Heart left ventricle (tissue), 16 donors: ENCODE measurements around the gene CNOT10. TPM values are rescaled to one million over a fixed set of nuclear protein-coding genes. Genes with fewer than 3 reads are reported as not detected.
A peak's percentile ranks its signal among the peaks of the same experiment; 100 is the strongest.

Experiments used
- ATAC-seq, 4 donors: fragments of 200-7000 bp; cut with Tn5 transposase; one replicate each; pipeline ENCODE4 v1.9.1; 2020 to 2022; ENCODE audit warnings: moderate library complexity in 4 of 4, mild to moderate bottlenecking in 3 of 4, moderate number of reproducible peaks in 1 of 4
- DNase-seq, 5 donors: peaks; one replicate each; pipeline ENCODE4 v3.0.0-alpha.2; 2020
- H3K27ac ChIP-seq, 12 donors: fragments of 200-600 bp; sonication (generic) in 4 of 12; one replicate each; pipeline versions ENCODE4 v1.5.0 to v1.8.0; 2016 to 2022; ENCODE audit warnings: mild to moderate bottlenecking in 2 of 12
- H3K27me3 ChIP-seq, 9 donors: fragments of 200-600 bp; sonication (generic) in 2 of 9; one replicate each; pipeline versions ENCODE4 v1.5.1 to v1.8.0; 2016 to 2022; ENCODE audit warnings: mild to moderate bottlenecking in 3 of 9
- H3K36me3 ChIP-seq, 9 donors: fragments of 200-600 bp; sonication (generic) in 2 of 9; one replicate each; pipeline versions ENCODE4 v1.5.0 to v1.8.0; 2018 to 2022; ENCODE audit warnings: mild to moderate bottlenecking in 2 of 9
- H3K4me1 ChIP-seq, 12 donors: fragments of 200-600 bp; sonication (generic) in 4 of 12; one replicate each; pipeline versions ENCODE4 v1.5.0 to v1.8.0; 2016 to 2022; ENCODE audit warnings: mild to moderate bottlenecking in 3 of 12
- H3K4me3 ChIP-seq, 12 donors: fragments of 200-600 bp; sonication (generic) in 4 of 12; one replicate each; pipeline versions ENCODE4 v1.5.0 to v1.8.0; 2017 to 2022; ENCODE audit warnings: mild to moderate bottlenecking in 9 of 12, moderate library complexity in 4 of 12
- H3K9me3 ChIP-seq, 12 donors: fragments of 200-600 bp; sonication (generic) in 4 of 12; one replicate each; pipeline versions ENCODE4 v1.5.0 to v1.8.0; 2016 to 2022; ENCODE audit warnings: mild to moderate bottlenecking in 1 of 12
- CTCF ChIP-seq, 12 donors: fragments of 200-600 bp; sonication (generic) in 4 of 12; IDR thresholded peaks; one replicate each; pipeline versions ENCODE4 v1.5.0 to v1.8.0; 2018 to 2022; ENCODE audit warnings: antibody characterized with exemption in 12 of 12, mild to moderate bottlenecking in 5 of 12
- POLR2A ChIP-seq, 2 donors: fragments of 450-650 bp; IDR thresholded peaks; one replicate each; pipeline ENCODE4 v1.6.1; 2017; ENCODE audit warnings: antibody characterized with exemption in 2 of 2, mild to moderate bottlenecking in 2 of 2, moderate library complexity in 2 of 2
- WGBS, 4 donors: extraction: QIAGEN DNeasy Blood & Tissue Kit in 2 of 4; methylation state at CpG; one replicate each; pipeline versions ENCODE4 v1.1.5 to v1.1.7; 2013 to 2018; 5-methylcytosine and 5-hydroxymethylcytosine counted together
- intact Hi-C, 10 donors: fragments of 100-400 bp; cut with DNase I; formaldehyde crosslinking; loops; one replicate each; pipeline versions ENCODE4 v1.11.1 to v1.14.2; 2022
- polyA plus RNA-seq, 2 donors: library from polyadenylated mRNA; stranded (reverse); fragments of 200-250 nt; gene quantifications; one replicate each; pipeline ENCODE4 v1.2.3, GENCODE V29; 2013
- total RNA-seq, 9 donors: library from RNA; depleted of rRNA in 2 of 9; stranded (reverse); fragments of >200 nt in 2 of 9; fragmentation: NEBNext Ultra II Directional in 3 of 9; extraction: Animal tissue kit (Norgen Biotek cat#: 25700) in 3 of 9; gene quantifications; one replicate each; pipeline versions ENCODE4 v1.1.0 to v1.2.4, GENCODE V29; 2016 to 2023
- donor health status: ischemic (EF 13 %, LVEDD 7.1; RV severe dilation, severe dysfunction).
- donor health status: healthy with polysubstance abuse.
- donor health status: DM: no; HTN: yes; CAD: no.
- donor health status: DM: no; HTN: no; CAD: no.
- donor health status: ischemic (EF 25% LVEDD 6.9; RV normal size, moderate dysfunction).
- donor health status: ischemic (EF 25% LVEDD 5.7; RV mildly dilated, moderate dysfunction).
- donor health status: healthy.
- donor health status: DM: yes; HTN: yes; CAD: no.
- donor health status: ischemic (EF 35%, LVEDD 5.7; RV mildly dilated, moderate dysfunction).
- donor health status: nonischemic (EF 11% LVEDD 7.7; RV severe dilation, severe dysfunction).
- donor health status: DM: yes; HTN: yes; CAD: no.
- donor health status: PGD.
- donor health status: ischemic (EF 29% LVEDD 5.4; RV normal size, mild dysfunction).
- donor health status: nonischemic (EF 23%, LVEDD 6.1; RV moderate dilation, normal function).

CNOT10 gene
- total and polyA plus RNA-seq, 11 donors = 6.3 to 23.3 (median 15.9) TPM

- ATAC-seq (no peak), DNase-seq (no peak)
- H3K27ac ChIP-seq = no peak overlapping the region
- peaks cover 0 to 34% (median 7%) of the 10 kb centered on the region in 12 donors for H3K4me1 ChIP-seq
- peaks cover 33 to 79% (median 50%) of the 10 kb centered on the region in 9 donors for H3K27me3 ChIP-seq
- no peaks in the 10 kb centered on the region for H3K36me3 ChIP-seq
- H3K4me3 ChIP-seq = no peak overlapping the region
- no peak for TF ChIP-seq CTCF (IDR thresholded peaks at IDR 0.05)
- TF ChIP-seq POLR2A (IDR thresholded peaks at IDR 0.05) = no peak
- 80 to 90% (median 82%) methylated on average over 2 of the region's 2 CpGs for WGBS, 4 donors
- no peaks in the 10 kb centered on the region for H3K9me3 ChIP-seq
- intact Hi-C loops = no loop called here
Observed at GRCh38 chr3:32820430-32820829, 135.4 kb downstream of the CNOT10 start.

GRCh38 chr3:32820971-32821685 is 136.1 kb downstream of the CNOT10 start:
- no peak for TF ChIP-seq POLR2A (IDR thresholded peaks at IDR 0.05)
- no peak for TF ChIP-seq CTCF (IDR thresholded peaks at IDR 0.05)
- Histone ChIP-seq H3K36me3 (no peaks in the 10 kb centered on the region), H3K27me3 (peaks cover 33 to 79% (median 50%) of the 10 kb centered on the region in 9 donors), H3K9me3 (no peaks in the 10 kb centered on the region), H3K4me3 (peak overlapping the region in 4 of 12 donors; percentile 4 to 31 (median 12)), H3K27ac (no peak overlapping the region), H3K4me1 (peaks cover 0 to 34% (median 7%) of the 10 kb centered on the region in 12 donors)
- intact Hi-C loops = no loop called here
- 59 to 66% (median 62%) methylated on average over 11 to 12 of the region's 12 CpGs for WGBS, 4 donors
- no peak for ATAC-seq
- DNase-seq = no peak

- H3K4me1 ChIP-seq = peaks cover 0 to 27% (median 7%) of the 10 kb centered on the region in 12 donors
- 12 to 30% (median 24%) methylated on average over 24 to 44 of the region's 44 CpGs for WGBS, 4 donors
- peak in 3 of 4 donors; percentile 27 to 61 (median 59) for ATAC-seq
- intact Hi-C loops = no loop called here
- no peak for TF ChIP-seq POLR2A (IDR thresholded peaks at IDR 0.05)
- no peak for TF ChIP-seq CTCF (IDR thresholded peaks at IDR 0.05)
- H3K27ac ChIP-seq = no peak overlapping the region
- no peaks in the 10 kb centered on the region for H3K36me3 ChIP-seq
- peak overlapping the region in 4 of 12 donors; percentile 4 to 31 (median 12) for H3K4me3 ChIP-seq
- H3K9me3 ChIP-seq = no peaks in the 10 kb centered on the region
- peaks cover 32 to 79% (median 43%) of the 10 kb centered on the region in 9 donors for H3K27me3 ChIP-seq
- DNase-seq = no peak
Observed at GRCh38 chr3:32821686-32822296, 136.8 kb downstream of the CNOT10 start.
